GM19324 (cell line): Measurements from ENCODE around the gene LMAN2L.

Experiments used
- ATAC-seq: cut with Tn5 transposase; IDR thresholded peaks from one replicate; pipeline ENCODE4 v1.9.1; 2021; ENCODE audit warnings: mild to moderate bottlenecking, moderate library complexity; ENCODE audit not compliant: unreplicated experiment, low FRiP score

The LMAN2L gene

DNA sequence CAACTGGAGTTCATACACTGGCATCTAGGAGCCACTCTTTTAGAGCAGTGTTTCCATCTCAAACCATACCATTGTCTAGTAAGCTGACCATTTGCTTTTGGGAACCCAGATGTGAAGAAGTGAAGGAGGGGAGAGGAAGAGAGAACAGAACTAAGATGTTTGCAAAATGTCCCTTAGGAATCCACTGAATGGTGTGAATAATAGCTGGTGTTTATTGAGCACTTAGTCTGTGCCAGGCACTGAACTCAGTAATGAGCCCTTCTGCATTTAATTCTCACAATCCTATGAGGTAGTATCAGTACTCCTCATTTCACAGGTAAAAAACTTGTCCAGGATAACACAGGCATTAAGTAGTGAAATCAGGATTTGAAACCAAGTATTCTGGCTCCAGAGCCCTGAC lies 23.5 kb downstream of the LMAN2L start:
- ATAC-seq: no peak

- no peak for ATAC-seq
Measured at GRCh38 chr2:96715658-96716057, 24.2 kb downstream of the LMAN2L start.

DNA sequence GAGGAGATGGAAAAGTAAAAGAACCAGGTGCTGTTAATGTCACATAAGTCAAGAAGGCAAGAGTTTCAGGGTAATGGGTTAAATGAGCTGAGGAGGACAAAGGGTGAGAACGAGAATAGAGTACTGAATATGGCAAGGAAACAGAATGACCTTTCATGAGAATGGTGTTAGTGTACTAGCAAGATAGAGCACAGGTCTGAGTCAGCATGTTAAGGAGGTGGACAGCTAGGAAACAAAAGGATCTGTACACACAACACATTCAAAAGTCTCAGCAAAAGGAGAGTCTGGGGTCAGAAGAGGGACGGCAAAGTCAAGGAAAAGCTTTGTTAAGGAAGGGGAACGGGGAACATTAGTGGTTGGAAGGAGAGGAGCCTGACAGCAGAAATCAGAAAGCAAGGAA lies 28.9 kb downstream of the LMAN2L start:
- no peak for ATAC-seq

GRCh38 chr2:96703021-96703751 lies 36.7 kb downstream of the LMAN2L start:
- ATAC-seq: no peak

- no peak for ATAC-seq
Measured at GRCh38 chr2:96702098-96702785, 37.6 kb downstream of the LMAN2L start.

DNA sequence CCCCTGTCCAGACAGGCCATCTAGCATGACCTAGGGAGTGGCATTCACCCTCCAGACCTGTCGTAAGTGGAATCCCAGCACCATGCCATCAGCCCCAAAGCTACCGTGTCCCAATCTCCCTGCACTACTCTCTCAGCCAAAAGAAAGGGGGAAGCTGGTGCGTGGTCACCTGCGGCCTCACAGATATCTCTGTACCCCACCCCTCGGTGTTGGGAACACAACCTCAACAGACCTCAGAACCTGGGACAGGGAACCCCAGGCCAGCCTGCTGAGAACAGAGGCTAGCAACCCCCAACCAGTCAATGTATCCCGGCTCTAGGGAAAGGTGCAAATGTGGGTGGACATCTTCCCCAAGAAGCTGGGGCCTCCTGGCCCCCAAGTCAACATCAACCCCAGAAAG lies 38.2 kb downstream of the LMAN2L start:
- ATAC-seq: no peak

GRCh38 chr2:96700086-96700485 lies 39.8 kb downstream of the LMAN2L start:
- no peak for ATAC-seq

DNA sequence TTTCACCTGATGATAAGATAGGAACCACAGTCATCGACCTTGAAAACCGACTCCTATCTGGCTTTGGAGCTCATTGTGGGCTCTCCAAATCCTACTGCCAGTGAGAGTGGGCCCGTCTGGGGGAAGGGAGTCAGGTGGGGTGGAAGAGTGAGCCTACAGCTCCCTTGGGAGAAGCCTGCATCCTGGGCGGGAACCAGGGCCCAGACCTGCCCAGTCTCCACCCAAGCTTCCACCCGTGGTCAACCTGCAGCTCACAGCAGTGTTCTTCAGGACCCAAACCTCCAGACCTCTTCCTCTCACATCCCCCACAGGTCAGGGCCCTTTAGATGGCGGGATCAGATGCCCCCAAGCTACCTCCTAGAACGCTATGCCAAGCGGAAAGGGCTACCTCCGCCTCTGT lies 40.2 kb downstream of the LMAN2L start:
- ATAC-seq: no peak

- no peak for ATAC-seq
Measured at GRCh38 chr2:96699021-96699420, 40.8 kb downstream of the LMAN2L start.

- no peak for ATAC-seq
Measured at GRCh38 chr2:96698221-96698861, 41.5 kb downstream of the LMAN2L start.

GRCh38 chr2:96697476-96697875 lies 42.4 kb downstream of the LMAN2L start:
- ATAC-seq: no peak

DNA sequence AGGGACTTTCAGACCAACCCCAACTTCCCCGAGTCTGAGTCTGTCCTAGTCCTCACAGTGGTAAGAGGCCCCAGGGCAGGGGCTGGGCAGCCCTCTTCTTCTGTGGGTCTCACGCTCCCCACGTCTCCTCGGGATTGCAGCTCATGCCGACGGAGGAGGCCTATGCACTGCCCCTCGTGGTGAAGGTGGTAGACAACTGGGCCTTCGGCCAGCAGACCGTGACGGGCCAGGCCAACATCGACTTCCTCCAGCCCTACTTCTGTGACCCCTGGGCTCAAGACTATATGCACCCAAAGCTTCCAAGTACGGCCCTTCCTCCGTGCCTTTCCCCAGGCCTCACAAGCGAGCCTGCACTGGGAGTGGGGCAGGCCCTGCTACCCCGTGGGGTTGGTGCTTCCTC lies 44.3 kb downstream of the LMAN2L start:
- no peak for ATAC-seq

DNA sequence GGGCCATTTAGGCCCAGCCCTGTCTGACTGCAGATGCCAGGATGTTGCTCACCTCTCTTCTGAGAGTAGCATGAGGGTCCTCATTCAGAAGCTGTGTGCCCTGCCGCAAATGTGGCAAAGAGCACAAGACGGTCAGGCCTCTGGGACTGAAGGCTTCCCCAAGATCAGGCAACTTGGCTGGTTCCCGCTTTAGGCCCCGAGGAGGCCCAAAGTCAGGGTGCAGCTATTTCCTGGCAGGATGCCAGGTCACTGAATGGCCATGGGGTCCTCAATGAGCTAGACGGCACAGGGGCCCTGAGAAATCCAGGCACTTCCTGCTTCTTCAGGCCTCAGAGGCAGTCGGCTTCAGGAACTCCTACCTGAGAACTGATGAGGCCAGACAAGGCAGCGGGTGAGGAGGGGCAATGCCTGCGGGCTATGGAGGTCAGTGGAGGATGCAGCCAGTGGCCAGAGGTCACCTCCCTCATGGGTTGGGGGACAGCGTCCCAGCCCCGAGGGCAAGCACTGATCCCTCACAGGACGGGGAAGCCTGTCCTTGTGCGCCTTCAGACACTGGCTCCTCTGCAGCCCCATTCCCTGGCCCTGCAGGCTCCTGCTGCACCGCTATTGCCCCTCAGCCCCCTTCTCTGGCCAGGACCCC lies 44.9 kb downstream of the LMAN2L start:
- ATAC-seq: no peak

DNA sequence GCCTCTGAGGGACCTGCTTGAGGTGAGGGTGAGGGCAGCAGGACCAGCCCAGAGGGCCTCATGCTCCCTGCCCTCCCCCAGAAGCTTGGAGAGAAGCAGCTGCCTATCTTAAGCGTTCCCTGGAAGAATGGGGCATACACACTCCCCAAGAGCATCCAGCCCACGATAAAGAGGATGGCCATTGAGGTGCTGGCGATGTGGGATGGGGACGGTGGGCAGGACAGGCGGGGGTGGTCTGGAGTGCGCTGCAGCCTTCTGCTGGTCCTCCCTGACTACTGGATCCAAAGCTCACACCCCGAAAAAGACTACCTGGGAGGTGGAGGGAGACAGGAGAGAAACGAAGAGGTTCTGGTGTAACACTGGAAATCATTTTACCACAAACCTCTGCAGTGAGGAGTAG lies 45.6 kb downstream of the LMAN2L start:
- ATAC-seq: no peak

GRCh38 chr2:96693286-96694200 lies 46.3 kb downstream of the LMAN2L start:
- no peak for ATAC-seq

DNA sequence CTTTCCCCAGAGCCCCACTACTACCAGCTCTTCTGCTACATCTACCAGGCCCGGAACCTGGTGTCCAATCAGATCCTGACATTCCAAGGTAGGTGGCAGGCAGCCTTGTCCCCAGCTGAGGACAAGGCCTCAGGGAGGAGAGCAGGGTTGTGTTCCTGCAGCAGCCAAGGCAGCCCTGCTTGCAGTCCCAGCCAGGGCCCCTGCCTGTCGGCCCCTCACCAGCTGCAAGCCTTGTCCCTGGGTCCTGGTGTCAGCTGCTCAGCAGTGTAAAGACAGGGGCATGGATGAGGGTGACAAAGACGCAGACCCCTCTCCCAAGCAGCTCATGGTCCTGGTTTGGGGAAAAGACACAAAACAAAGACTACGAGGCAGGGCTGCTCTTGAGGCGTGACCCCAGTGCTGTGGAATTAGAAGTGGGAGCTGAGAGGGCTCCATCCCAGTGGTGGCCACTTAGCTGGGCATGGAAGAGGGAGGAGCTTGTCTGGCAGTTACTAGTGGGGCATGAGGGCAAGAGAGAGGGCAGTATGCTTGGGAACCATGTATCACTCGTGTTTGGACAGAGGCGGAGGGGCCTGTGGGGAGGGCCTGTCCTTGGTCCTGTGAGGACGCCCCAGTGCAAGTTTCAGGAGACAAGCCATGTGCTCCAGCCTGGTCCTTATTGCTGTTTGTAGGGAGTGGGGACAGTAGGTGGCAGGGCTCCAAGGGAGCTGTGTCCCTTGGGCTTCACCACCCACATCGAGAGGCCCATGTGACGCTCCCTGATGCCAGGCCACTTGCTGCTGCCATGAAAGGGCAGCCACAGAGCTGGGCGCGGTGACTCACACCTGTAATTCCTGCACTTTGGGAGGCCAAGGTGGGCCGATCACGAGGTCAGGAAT lies 47.5 kb downstream of the LMAN2L start:
- ATAC-seq: no peak

GRCh38 chr2:96691022-96691612 lies 48.7 kb downstream of the LMAN2L start:
- ATAC-seq: no peak

GRCh38 chr2:96690306-96691021 lies 49.4 kb downstream of the LMAN2L start:
- ATAC-seq: no peak
